Measurements from ENCODE around the gene CDKN2AIP.

DNA sequence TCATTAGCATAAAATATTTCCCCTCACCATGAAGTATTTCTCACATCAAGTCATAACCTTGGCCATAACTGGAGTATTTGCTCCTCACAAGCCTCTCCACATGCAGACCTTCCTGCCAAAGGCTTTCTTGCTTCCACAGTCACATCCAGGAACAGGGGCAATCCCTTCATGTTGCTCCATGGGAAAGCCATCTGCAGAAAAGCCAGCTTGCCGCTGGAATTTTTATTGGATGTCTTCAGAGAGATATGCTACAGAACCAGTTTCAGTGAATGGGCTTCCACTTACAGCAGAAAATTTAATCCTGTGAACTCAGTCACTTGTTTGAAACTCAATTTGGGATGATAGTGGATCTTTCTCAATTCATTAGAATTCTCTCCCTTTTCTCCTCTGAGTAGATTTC, 3.2 kb upstream of the CDKN2AIP start:
- TF ChIP-seq POLR2A (IDR thresholded peaks at IDR 0.05; ENCODE audit: borderline replicate concordance, extremely low read depth, insufficient read depth, insufficient read length), result no peak
- no peak for TF ChIP-seq CEBPB (IDR thresholded peaks at IDR 0.05; ENCODE audit: low read depth)
- TF ChIP-seq RAD21 (IDR thresholded peaks at IDR 0.05; ENCODE audit: low read depth), result no peak
- TF ChIP-seq SP1 (IDR thresholded peaks at IDR 0.05; ENCODE audit: low read depth), result no peak
- TF ChIP-seq, protein P1, sequence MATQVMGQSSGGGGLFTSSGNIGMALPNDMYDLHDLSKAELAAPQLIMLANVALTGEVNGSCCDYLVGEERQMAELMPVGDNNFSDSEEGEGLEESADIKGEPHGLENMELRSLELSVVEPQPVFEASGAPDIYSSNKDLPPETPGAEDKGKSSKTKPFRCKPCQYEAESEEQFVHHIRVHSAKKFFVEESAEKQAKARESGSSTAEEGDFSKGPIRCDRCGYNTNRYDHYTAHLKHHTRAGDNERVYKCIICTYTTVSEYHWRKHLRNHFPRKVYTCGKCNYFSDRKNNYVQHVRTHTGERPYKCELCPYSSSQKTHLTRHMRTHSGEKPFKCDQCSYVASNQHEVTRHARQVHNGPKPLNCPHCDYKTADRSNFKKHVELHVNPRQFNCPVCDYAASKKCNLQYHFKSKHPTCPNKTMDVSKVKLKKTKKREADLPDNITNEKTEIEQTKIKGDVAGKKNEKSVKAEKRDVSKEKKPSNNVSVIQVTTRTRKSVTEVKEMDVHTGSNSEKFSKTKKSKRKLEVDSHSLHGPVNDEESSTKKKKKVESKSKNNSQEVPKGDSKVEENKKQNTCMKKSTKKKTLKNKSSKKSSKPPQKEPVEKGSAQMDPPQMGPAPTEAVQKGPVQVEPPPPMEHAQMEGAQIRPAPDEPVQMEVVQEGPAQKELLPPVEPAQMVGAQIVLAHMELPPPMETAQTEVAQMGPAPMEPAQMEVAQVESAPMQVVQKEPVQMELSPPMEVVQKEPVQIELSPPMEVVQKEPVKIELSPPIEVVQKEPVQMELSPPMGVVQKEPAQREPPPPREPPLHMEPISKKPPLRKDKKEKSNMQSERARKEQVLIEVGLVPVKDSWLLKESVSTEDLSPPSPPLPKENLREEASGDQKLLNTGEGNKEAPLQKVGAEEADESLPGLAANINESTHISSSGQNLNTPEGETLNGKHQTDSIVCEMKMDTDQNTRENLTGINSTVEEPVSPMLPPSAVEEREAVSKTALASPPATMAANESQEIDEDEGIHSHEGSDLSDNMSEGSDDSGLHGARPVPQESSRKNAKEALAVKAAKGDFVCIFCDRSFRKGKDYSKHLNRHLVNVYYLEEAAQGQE (IDR thresholded peaks at IDR 0.05; ENCODE audit: low read depth), result no peak
- TF ChIP-seq, protein P2, sequence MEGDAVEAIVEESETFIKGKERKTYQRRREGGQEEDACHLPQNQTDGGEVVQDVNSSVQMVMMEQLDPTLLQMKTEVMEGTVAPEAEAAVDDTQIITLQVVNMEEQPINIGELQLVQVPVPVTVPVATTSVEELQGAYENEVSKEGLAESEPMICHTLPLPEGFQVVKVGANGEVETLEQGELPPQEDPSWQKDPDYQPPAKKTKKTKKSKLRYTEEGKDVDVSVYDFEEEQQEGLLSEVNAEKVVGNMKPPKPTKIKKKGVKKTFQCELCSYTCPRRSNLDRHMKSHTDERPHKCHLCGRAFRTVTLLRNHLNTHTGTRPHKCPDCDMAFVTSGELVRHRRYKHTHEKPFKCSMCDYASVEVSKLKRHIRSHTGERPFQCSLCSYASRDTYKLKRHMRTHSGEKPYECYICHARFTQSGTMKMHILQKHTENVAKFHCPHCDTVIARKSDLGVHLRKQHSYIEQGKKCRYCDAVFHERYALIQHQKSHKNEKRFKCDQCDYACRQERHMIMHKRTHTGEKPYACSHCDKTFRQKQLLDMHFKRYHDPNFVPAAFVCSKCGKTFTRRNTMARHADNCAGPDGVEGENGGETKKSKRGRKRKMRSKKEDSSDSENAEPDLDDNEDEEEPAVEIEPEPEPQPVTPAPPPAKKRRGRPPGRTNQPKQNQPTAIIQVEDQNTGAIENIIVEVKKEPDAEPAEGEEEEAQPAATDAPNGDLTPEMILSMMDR (IDR thresholded peaks at IDR 0.05 in 2 of 3, conservative IDR thresholded peaks at IDR 0.05 in 1 of 3; ENCODE audit: borderline replicate concordance in 1 of 3, insufficient read depth in 1 of 3, low read depth in 2 of 3, low read length in 2 of 3), result no peak
- no peak for TF ChIP-seq POLR2AphosphoS5 (IDR thresholded peaks at IDR 0.05; ENCODE audit: low read depth, low read length)
- TF ChIP-seq YY1 (IDR thresholded peaks at IDR 0.05; ENCODE audit: extremely low read depth, insufficient replicate concordance, low read depth, low read length), result no peak
- TF ChIP-seq, protein P3, sequence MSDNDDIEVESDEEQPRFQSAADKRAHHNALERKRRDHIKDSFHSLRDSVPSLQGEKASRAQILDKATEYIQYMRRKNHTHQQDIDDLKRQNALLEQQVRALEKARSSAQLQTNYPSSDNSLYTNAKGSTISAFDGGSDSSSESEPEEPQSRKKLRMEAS (IDR thresholded peaks at IDR 0.05), result no peak
- no peak for TF ChIP-seq EZH2 (IDR thresholded peaks at IDR 0.05)
- no peak for TF ChIP-seq TCF7L2 (IDR thresholded peaks at IDR 0.05; ENCODE audit: borderline replicate concordance, extremely low read depth, insufficient read depth, insufficient read length)
- TF ChIP-seq, protein P4, sequence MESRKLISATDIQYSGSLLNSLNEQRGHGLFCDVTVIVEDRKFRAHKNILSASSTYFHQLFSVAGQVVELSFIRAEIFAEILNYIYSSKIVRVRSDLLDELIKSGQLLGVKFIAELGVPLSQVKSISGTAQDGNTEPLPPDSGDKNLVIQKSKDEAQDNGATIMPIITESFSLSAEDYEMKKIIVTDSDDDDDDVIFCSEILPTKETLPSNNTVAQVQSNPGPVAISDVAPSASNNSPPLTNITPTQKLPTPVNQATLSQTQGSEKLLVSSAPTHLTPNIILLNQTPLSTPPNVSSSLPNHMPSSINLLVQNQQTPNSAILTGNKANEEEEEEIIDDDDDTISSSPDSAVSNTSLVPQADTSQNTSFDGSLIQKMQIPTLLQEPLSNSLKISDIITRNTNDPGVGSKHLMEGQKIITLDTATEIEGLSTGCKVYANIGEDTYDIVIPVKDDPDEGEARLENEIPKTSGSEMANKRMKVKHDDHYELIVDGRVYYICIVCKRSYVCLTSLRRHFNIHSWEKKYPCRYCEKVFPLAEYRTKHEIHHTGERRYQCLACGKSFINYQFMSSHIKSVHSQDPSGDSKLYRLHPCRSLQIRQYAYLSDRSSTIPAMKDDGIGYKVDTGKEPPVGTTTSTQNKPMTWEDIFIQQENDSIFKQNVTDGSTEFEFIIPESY (IDR thresholded peaks at IDR 0.05; ENCODE audit: extremely low read depth, insufficient replicate concordance, low read length), result no peak
